GM12878 (cell line): ENCODE measurements around the gene POLE3. TPM values are rescaled to one million over a fixed set of nuclear protein-coding genes. Genes with fewer than 3 reads are reported as not detected.

Experiments
- BACH1 ChIP-seq: fragments of 450-650 bp; IDR thresholded peaks from 2 replicates; pipeline ENCODE4 v1.6.1; 2017; ENCODE audit warnings: mild to moderate bottlenecking, borderline replicate concordance
- BCLAF1 ChIP-seq: fragments of 450-650 bp; IDR thresholded peaks from 2 replicates; pipeline ENCODE4 v1.6.1; 2017; ENCODE audit warnings: antibody characterized with exemption, mild to moderate bottlenecking, moderate library complexity
- BHLHE40 ChIP-seq, 2 experiments: fragments of 450-650 bp in 1 of 2; IDR thresholded peaks; 2 replicates each; pipeline ENCODE4 v1.6.1; 2011 to 2017; ENCODE audit warnings: low read depth in 2 of 2, borderline replicate concordance in 1 of 2, improper control_type of control experiment in 1 of 2, low read length in 1 of 2, mild to moderate bottlenecking in 1 of 2
- CBX5 ChIP-seq: sonication (generic); IDR thresholded peaks from 2 replicates; pipeline ENCODE4 v1.6.1; 2016; ENCODE audit warnings: low read depth, moderate library complexity, mild to moderate bottlenecking, inconsistent platforms
- IRF4 ChIP-seq: IDR thresholded peaks from 2 replicates; pipeline ENCODE4 v1.6.1; 2011; ENCODE audit warnings: low read depth, low read length
- KLF5 ChIP-seq: fragments of 450-650 bp; IDR thresholded peaks from 2 replicates; pipeline ENCODE4 v1.6.1; 2014; ENCODE audit warnings: mild to moderate bottlenecking; ENCODE audit not compliant: partially characterized antibody
- NFYA ChIP-seq: IDR thresholded peaks from 2 replicates; pipeline ENCODE4 v1.6.1; 2011; ENCODE audit warnings: low read depth, mild to moderate bottlenecking, low read length, improper control_type of control experiment, borderline replicate concordance
- POLR2AphosphoS2 ChIP-seq: IDR thresholded peaks from 2 replicates; pipeline ENCODE4 v1.6.1; 2011; ENCODE audit warnings: low read depth, mild to moderate bottlenecking, low read length, improper control_type of control experiment, moderate library complexity
- RFX5 ChIP-seq: IDR thresholded peaks from 2 replicates; pipeline ENCODE4 v1.6.1; 2011; ENCODE audit warnings: low read depth, low read length, improper control_type of control experiment
- SUPT20H ChIP-seq: IDR thresholded peaks from 2 replicates; pipeline ENCODE4 v1.6.1; 2011; ENCODE audit warnings: low read depth, mild to moderate bottlenecking, low read length, moderate library complexity, borderline replicate concordance; ENCODE audit not compliant: control insufficient read depth
- TAF1 ChIP-seq: IDR thresholded peaks from 2 replicates; pipeline ENCODE4 v1.6.1; 2011; ENCODE audit warnings: mild to moderate bottlenecking, low read depth, low read length, borderline replicate concordance
- polyA plus RNA-seq, 11 experiments: library from polyadenylated mRNA; depleted of rRNA in 4 of 11; unstranded in 6 of 11; stranded (reverse) in 5 of 11; fragments of >200 nt; fragmentation: Nextera tagmentation in 4 of 11; fragmentation: Illumina TruSeq in 1 of 11; extraction: Ambion mirVana in 4 of 11; extraction: Trizol in 1 of 11; gene quantifications; 1 replicate in 1 of 11; 2 replicates in 10 of 11; pipeline versions ENCODE4 v1.2.1 to v1.2.3, GENCODE V29; 2011 to 2016; ENCODE audit warnings: inconsistent platforms in 2 of 11, missing spikeins in 2 of 11, low read depth in 1 of 11
- total RNA-seq, 4 experiments: library from RNA; depleted of rRNA in 3 of 4; stranded (reverse); fragments of >200 nt in 3 of 4; fragmentation: Illumina TruSeq in 1 of 4; extraction: Trizol in 1 of 4; gene quantifications; 2 replicates each; pipeline versions ENCODE4 v1.2.1 to v1.2.3, GENCODE V29; 2013 to 2021
- TF ChIP-seq, protein P1 (sequence below): fragments of 450-650 bp; IDR thresholded peaks from 2 replicates; pipeline ENCODE4 v1.6.1; 2017; ENCODE audit warnings: mild to moderate bottlenecking
- TF ChIP-seq, protein P2 (sequence below): IDR thresholded peaks from 2 replicates; pipeline ENCODE4 v1.6.1; 2012; ENCODE audit warnings: improper control_type of control experiment, low read depth, low read length; ENCODE audit not compliant: insufficient replicate concordance
- TF ChIP-seq, protein P3 (sequence below): fragments of 450-650 bp; IDR thresholded peaks from 2 replicates; pipeline ENCODE4 v1.6.1; 2016; ENCODE audit warnings: mild to moderate bottlenecking, moderate library complexity, borderline replicate concordance

Gene POLE3
- total and polyA plus RNA-seq, 10 of the 15 experiments (the other 5 are each of a cell fraction or from before 2014, with no cell fraction given), result 40.8 to 116 (median 80.2) TPM

GRCh38 chr9:113410207-113410864 is at the start of gene POLE3, which contains the start of gene C9orf43 (continued):
- TF ChIP-seq, protein P1, sequence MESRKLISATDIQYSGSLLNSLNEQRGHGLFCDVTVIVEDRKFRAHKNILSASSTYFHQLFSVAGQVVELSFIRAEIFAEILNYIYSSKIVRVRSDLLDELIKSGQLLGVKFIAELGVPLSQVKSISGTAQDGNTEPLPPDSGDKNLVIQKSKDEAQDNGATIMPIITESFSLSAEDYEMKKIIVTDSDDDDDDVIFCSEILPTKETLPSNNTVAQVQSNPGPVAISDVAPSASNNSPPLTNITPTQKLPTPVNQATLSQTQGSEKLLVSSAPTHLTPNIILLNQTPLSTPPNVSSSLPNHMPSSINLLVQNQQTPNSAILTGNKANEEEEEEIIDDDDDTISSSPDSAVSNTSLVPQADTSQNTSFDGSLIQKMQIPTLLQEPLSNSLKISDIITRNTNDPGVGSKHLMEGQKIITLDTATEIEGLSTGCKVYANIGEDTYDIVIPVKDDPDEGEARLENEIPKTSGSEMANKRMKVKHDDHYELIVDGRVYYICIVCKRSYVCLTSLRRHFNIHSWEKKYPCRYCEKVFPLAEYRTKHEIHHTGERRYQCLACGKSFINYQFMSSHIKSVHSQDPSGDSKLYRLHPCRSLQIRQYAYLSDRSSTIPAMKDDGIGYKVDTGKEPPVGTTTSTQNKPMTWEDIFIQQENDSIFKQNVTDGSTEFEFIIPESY, result no peak
- TF ChIP-seq RFX5, result no peak
- TF ChIP-seq, protein P2, sequence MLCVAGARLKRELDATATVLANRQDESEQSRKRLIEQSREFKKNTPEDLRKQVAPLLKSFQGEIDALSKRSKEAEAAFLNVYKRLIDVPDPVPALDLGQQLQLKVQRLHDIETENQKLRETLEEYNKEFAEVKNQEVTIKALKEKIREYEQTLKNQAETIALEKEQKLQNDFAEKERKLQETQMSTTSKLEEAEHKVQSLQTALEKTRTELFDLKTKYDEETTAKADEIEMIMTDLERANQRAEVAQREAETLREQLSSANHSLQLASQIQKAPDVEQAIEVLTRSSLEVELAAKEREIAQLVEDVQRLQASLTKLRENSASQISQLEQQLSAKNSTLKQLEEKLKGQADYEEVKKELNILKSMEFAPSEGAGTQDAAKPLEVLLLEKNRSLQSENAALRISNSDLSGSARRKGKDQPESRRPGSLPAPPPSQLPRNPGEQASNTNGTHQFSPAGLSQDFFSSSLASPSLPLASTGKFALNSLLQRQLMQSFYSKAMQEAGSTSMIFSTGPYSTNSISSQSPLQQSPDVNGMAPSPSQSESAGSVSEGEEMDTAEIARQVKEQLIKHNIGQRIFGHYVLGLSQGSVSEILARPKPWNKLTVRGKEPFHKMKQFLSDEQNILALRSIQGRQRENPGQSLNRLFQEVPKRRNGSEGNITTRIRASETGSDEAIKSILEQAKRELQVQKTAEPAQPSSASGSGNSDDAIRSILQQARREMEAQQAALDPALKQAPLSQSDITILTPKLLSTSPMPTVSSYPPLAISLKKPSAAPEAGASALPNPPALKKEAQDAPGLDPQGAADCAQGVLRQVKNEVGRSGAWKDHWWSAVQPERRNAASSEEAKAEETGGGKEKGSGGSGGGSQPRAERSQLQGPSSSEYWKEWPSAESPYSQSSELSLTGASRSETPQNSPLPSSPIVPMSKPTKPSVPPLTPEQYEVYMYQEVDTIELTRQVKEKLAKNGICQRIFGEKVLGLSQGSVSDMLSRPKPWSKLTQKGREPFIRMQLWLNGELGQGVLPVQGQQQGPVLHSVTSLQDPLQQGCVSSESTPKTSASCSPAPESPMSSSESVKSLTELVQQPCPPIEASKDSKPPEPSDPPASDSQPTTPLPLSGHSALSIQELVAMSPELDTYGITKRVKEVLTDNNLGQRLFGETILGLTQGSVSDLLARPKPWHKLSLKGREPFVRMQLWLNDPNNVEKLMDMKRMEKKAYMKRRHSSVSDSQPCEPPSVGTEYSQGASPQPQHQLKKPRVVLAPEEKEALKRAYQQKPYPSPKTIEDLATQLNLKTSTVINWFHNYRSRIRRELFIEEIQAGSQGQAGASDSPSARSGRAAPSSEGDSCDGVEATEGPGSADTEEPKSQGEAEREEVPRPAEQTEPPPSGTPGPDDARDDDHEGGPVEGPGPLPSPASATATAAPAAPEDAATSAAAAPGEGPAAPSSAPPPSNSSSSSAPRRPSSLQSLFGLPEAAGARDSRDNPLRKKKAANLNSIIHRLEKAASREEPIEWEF, result no peak
- TF ChIP-seq CBX5, result 0 out of 2 replicates have a peak, but pooled peaks have one; percentile 83
- no peak for TF ChIP-seq SUPT20H
- no peak for TF ChIP-seq NFYA
- TF ChIP-seq, protein P3, sequence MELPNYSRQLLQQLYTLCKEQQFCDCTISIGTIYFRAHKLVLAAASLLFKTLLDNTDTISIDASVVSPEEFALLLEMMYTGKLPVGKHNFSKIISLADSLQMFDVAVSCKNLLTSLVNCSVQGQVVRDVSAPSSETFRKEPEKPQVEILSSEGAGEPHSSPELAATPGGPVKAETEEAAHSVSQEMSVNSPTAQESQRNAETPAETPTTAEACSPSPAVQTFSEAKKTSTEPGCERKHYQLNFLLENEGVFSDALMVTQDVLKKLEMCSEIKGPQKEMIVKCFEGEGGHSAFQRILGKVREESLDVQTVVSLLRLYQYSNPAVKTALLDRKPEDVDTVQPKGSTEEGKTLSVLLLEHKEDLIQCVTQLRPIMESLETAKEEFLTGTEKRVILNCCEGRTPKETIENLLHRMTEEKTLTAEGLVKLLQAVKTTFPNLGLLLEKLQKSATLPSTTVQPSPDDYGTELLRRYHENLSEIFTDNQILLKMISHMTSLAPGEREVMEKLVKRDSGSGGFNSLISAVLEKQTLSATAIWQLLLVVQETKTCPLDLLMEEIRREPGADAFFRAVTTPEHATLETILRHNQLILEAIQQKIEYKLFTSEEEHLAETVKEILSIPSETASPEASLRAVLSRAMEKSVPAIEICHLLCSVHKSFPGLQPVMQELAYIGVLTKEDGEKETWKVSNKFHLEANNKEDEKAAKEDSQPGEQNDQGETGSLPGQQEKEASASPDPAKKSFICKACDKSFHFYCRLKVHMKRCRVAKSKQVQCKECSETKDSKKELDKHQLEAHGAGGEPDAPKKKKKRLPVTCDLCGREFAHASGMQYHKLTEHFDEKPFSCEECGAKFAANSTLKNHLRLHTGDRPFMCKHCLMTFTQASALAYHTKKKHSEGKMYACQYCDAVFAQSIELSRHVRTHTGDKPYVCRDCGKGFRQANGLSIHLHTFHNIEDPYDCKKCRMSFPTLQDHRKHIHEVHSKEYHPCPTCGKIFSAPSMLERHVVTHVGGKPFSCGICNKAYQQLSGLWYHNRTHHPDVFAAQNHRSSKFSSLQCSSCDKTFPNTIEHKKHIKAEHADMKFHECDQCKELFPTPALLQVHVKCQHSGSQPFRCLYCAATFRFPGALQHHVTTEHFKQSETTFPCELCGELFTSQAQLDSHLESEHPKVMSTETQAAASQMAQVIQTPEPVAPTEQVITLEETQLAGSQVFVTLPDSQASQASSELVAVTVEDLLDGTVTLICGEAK, result peak; percentile 52; the same call in 1 of the 2 replicates
- TF ChIP-seq BHLHE40 (IDR thresholded peaks at IDR 0.05; ENCODE audit: borderline replicate concordance in 1 of 2, low read depth in 2 of 2, low read length in 1 of 2), result peak; percentile 55 to 72; a peak in 2 of 4 replicates
- peak; percentile 72; the same call in 1 of the 2 replicates for TF ChIP-seq POLR2AphosphoS2
- TF ChIP-seq BCLAF1, result no peak
- no peak for TF ChIP-seq IRF4
- TF ChIP-seq TAF1, result peak; percentile 73
- TF ChIP-seq BACH1, result 0 out of 2 replicates have a peak, but pooled peaks have one; percentile 40
- peak; percentile 60 for TF ChIP-seq KLF5
